Head of caudate nucleus (tissue), 42 donors: ENCODE measurements around the gene PFN4.
A peak's percentile ranks its signal among the peaks of the same experiment; 100 is the strongest.
"Not testable (repeated sequence)": the region's sequence is repeated elsewhere in the genome, so short reads cannot be mapped to it uniquely, and the experiment has no call there.

Experiments
- DNase-seq, 42 donors: peaks; one replicate each; pipeline versions ENCODE4 v3.0.0 to v3.0.0-alpha.2; 2020 to 2021; ENCODE audit warnings: mixed read lengths in 7 of 42
- intact Hi-C: fragments of 100-400 bp; cut with DNase I; formaldehyde crosslinking; loops from one replicate; pipeline ENCODE4 v1.15.0; 2022

PFN4 gene

DNA sequence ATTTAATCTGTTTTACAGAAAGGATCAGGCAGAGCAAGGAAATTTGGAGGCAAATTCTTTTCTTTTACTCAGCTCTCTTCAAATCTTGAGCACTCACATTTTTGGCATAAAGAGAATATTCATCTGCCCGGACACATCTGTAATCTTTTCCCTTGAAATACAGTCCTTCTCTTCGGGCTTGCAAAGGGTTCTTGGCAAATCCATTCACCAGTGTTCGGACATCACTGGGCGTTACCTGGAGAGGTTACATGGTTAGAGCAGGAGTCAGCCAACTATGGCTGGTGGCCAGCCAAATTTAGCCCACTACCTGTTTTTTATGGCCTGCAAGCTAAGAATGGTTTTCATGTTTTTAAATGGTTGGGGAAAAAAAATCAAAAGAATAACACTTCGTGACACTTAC lies 2.1 kb downstream of the PFN4 start:
- DNase-seq: no peak
- intact Hi-C loops: loop anchor here (10.0 kb wide), 1 partner anchor 46 kb away; the partner anchor contains the start of gene SF3B6

DNA sequence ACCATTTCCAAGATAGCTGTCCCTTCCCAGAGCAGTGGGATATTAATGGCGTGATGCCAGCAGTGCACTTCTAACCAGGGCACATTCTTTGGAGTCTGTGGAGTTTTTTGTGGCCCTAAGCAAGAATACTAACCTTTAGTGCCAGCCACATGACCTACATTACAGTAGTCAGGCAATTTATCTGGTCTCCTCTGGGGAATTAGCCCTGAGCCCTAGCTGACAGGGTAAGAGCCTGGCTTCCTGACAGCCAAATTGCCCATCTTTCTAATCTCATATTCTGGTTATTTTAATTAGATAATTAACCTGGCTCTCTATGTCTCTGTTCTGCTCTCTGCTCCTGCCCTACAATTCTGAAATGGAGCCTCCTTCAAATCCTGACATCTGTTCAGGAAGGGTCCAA lies 5.2 kb downstream of the PFN4 start:
- intact Hi-C loops: no loop called here
- no peak for DNase-seq

DNA sequence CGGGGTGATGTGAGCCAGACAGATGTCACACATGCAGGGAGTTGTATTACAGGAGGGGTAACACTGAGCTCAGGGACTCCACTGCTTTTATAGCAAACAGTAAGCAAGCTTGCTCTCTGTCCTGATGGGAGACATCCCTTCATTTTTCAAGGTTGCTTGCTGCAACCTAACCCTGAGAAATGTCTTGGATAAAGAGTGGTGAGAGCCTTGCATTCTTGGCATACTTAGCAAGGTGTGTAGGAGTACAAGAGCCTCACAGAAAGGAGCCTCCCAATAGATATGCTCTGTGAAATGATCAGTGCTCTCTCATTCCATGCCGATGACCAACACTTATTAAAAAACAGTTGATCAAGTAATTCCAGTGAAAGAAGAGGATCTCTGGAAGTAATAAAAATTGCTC lies 8.1 kb downstream of the PFN4 start:
- DNase-seq: no peak
- intact Hi-C loops: no loop called here

DNA sequence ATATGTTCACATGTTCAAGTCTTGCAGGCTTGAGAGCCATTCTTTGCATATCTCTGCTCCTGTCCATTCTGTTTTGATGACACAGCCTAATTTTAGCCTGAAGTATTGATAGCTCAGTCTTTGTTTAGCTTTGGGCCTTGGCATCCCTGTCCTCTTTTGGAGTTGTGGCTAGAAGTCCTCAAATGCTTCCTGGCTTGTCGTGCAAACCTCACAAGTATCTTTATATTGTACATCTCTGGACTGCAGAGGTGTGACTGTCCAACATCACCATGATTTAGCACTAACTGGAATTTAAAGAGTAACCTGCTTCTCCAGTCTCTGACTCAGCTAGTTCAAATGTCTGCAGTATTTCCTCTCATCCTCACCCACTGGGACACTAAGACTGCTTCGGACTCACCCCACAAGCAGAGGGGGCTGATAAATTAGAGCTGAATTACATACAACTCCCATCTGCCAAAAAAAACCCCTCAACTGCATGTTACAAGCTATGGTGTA lies 11.7 kb downstream of the PFN4 start:
- no peak for DNase-seq
- intact Hi-C loops: no loop called here

DNA sequence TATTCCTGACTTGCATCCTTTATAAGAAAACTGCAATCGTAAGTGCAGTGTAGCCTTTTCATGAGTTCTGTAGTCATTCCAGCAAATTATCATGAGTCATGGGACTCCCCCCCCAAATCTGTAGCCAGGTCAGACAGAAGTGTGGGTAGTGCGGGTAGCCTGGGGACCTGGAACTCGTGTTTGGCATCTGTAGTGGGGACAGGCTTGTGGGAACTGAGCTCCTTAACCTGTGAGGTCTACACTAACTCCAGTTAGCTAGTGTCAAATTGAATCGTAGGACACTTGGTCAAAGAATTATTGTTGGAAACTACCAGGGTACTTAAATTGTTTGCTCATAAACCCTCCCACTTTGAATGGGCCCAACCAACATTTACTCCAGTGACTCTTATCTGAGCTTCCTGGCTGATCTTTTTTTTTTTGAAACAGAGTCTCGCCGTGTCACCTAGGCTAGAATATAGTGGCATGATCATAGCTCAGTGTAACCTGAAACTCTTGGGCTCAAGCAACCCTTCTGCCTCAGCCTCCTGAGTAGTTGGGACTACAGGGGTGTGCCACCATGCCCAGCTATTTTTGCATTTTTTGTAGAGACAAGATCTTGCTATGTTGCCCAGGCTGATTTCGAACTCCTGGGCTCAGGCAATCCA lies 12.4 kb downstream of the PFN4 start:
- DNase-seq: no peak
- intact Hi-C loops: no loop called here

DNA sequence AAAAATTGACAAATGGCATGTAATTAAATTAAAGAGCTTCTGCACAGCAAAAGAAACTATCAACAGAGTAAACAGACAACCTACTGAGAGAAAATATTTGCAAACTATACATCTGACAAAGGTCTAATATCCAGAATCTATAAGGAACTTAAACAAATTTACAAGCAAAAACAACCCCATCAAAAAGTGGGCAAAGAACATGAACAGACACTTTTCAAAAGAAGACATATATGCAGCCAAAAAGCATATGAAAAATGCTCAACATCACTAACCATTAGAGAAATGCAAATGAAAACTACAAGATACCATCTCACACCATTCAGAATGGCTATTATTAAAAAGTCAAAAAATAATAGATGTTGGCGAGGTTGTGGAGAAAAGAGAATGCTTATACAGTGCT lies 13.7 kb downstream of the PFN4 start:
- intact Hi-C loops, DNase-seq: not testable (repeated sequence)

DNA sequence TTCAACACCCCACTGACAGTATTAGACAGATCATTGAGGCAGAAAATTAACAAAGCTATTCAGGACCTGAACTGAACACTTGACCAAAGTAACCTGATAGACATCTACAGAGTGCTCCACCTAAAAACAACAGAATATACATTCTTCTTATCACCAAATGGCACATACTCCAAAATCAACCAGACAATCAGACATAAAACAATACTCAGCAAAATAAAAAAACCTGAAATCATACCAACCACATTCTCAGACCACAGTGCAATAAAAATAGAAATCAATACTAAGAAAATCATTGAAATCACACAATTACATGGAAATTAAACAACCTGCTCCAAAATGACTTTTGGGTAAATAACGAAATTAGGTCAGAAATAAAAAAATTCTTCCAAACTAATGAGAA lies 15.8 kb downstream of the PFN4 start:
- intact Hi-C loops: no loop called here
- DNase-seq: no peak

DNA sequence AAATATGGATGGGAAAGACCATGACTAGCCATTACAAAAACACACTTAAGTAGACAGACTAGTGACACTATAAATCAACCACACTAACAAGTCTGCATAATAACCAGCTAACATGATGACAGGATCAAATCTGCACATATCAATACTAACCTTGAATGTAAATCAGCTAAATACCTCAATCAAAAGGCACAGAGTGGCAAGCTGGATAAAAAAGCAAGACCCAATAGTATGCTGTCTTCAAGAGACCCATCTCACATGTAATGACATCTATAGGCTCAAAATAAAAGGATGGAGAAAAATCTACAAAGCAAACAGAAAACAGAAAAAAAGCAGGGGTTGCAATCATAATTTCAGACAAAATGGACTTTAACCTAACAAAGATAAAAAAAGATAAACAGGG lies 16.3 kb downstream of the PFN4 start:
- intact Hi-C loops: no loop called here
- no peak for DNase-seq

DNA sequence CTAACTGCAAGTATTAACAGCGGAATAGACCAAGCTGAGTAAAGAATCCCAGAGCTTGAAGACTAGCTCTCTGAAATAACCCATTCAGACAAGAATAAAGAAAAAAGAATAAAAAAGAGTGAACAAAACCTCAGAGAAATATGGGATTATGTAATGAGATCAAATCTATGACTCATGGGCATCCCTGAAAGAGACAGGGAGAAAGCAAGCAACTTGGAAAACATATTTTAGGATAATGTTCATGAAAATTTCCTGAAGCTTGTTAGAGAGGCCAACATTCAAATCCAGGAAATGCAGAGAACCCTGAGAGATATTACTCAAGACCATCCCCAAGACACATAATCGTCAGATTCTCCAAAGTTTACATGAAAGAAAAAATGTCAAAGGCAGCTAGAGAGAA lies 17.3 kb downstream of the PFN4 start:
- intact Hi-C loops: no loop called here

DNA sequence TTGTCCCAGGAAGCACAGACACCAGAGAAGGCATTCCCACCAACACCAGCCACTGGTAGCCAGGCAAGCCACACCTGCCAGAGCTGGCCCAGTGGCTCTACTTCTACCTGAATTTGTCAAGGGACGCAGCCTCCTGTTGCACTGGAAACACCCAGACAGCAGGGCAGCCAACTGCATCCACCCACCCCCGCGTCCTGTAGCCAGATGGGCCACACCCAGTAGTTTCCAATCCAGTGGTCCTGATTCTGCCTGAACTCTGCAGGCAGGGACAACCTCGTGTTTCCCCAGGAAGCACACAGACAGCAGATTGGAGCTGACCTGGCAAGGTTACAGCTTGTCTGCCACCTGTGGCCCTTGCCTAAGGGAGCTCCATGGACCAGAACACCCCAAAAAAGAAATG lies 18.2 kb downstream of the PFN4 start:
- intact Hi-C loops: no loop called here
- no peak for DNase-seq

More for the DNA sequence above, 17.3 kb downstream of the PFN4 start:
- no peak for DNase-seq

DNA sequence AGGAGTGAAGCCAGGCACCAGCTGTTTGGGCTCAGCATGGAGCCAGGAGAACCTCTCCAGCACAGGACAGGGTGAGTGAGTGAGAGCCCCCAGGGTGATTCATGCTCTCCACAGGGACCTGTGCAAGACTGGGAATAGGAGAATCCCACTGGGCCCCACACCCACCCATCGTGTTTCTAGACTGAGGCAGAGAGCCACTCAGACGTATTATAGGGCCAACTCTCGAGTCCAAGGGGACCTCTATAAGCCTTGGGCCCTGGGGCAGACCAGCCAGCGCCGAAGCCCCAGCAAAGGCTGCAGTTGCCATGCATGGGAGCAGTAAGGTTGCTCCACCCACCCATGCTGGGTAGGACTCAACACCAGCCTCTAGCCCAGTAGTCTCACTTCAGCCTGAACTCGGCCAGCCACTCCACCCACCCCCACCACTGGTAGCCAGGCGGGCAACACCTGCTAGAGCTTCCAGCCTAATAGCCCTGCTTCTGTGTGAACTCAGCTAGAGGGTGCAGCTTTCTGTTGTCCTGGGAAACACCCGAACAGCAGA lies 19.0 kb downstream of the PFN4 start:
- intact Hi-C loops: no loop called here
- no peak for DNase-seq

DNA sequence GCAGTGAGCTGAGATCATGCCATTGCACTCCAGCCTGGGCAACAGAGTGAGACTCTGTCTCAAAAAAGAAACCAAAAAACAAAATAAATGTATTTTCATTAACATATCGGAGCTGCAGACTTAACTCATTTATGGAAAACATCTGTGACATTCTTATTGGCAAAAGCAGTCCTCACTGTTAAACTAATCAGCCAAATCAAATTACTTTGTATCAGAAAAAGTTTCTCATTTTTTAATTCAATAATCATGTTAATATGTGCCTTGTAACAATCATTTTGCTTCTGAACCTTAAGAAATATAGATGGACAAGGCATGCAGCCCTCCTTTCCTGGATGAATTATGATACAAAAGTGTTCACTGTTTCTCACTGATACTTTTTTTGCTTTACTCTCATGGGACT lies 20.5 kb downstream of the PFN4 start:
- no peak for DNase-seq
- intact Hi-C loops: no loop called here

DNA sequence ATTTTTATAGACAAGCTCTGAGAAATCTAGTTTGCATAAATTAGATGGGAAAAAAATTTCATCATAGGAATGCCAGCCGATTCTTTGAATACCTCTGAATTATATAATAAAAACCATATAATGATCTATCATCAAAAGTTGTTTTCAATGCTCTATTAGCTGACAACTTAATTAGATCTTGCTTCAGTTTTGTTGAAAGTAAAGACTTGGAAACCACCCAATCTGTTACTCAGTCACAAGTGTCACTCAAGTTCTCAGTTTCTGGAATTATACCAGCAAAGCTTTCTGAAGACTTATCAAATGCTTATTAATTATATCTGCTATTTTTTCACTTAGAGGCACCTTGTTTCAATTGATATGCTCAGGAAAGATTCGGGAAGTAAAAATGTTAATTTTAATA lies 21.1 kb downstream of the PFN4 start:
- DNase-seq: no peak
- intact Hi-C loops: no loop called here

DNA sequence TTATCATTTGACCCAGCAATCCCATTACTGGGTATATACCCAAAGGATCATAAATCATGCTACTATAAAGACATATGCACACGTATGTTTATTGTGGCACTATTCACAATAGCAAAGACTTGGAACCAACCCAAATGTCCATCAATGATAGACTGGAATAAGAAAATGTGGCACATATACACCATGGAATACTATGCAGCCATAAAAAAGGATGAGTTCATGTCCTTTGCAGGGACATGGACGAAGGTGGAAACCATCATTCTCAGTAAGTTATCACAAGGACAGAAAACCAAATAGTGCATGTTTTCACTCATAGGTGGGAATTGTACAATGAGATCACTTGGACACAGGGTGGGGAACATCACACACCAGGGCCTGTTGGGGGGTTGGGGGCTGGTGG lies 22.4 kb downstream of the PFN4 start:
- intact Hi-C loops, DNase-seq: not testable (repeated sequence)

DNA sequence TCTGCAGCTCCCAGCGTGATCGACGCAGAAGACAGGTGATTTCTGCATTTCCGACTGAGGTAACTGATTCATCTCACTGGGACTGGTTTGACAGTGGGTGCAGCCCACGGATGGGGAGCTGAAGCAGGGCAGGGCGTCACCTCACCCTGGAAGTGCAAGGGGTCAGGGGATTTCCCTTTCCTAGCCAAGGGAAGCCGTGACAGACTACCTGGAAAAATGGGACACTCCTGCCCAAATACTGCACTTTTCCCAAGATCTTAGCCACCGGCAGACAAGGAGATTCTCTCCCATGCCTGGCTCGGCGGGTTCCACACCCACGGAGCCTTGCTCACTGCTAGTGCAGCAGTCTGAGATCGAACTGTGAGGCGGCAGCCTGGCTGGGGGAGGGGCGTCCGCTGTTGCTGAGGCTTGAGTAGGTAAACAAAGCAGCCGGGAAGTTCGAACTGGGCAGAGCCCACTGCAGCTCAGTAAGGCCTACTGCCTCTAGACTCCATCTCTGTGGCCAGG lies 27.9 kb downstream of the PFN4 start:
- intact Hi-C loops: not testable (repeated sequence)
- peak in 35 of 42 donors; percentile 7 to 76 (median 44) for DNase-seq

DNA sequence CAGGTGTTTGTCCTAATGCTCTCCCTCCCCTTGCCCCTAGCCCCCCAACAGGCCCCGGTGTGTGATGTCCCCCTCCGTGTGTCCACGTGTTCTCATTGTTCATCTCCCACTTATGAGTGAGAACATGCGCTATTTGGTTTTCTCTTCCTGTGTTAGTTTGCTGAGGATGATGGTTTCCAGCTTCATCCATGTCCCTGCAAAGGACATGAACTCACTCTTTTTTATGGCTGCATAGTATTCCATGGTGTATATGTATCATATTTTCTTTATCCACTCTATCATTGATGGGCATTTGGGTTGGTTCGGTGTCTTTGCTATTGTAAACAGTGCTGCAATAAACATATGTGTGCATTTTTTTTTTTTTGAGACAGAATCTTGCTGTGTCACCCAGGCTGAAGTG lies 29.9 kb downstream of the PFN4 start:
- intact Hi-C loops, DNase-seq: not testable (repeated sequence)

DNA sequence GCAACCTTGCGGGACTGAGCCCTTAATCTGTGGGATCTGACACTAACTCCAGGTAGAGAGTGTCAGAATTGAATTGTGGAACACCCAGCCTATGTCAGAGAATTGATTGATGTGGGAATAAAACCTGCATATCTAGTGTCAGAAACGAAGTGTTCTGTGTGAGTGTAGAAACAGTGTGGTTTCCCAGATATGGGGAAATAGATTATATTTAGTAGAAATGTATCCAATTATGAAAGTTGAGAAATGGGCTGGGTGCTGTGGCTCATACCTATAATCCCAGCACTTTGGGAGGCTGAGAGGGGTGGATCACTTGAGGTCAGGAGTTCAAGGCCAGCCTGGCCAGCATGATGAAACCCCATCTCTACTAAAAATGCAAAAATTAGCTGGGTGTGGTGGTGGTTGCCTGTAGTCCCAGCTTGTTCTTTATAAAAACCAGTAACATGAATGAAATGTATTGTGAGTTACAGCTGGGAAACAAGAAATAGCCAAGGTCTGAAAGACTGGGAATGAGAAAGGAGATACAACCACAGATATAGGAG lies 34.2 kb downstream of the PFN4 start:
- no peak for DNase-seq
- intact Hi-C loops: loop anchor here (10.0 kb wide), 1 partner anchor 264 kb away; no protein-coding TSS in a partner anchor

DNA sequence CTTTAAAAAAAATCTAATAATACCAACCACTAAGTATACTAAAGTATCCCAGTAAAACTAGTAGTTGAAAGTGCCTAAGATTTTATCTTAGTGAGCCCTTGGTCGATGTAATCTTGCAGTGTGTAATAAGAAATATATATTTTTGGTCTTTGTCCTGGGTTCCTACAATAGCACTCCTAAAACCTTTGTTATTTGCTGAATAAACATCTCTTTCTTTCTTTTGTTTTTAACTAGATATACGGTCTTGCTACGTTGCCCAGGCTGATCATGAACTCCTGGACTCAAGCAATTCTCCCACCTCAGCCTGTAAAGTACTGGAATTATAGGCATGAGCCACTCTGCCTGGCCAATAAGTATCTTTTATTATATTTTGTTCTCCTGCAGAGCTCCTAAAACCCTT lies 36.1 kb downstream of the PFN4 start:
- no peak for DNase-seq
- intact Hi-C loops: loop anchor here (10.0 kb wide), 1 partner anchor 262 kb away; no protein-coding TSS in a partner anchor

DNA sequence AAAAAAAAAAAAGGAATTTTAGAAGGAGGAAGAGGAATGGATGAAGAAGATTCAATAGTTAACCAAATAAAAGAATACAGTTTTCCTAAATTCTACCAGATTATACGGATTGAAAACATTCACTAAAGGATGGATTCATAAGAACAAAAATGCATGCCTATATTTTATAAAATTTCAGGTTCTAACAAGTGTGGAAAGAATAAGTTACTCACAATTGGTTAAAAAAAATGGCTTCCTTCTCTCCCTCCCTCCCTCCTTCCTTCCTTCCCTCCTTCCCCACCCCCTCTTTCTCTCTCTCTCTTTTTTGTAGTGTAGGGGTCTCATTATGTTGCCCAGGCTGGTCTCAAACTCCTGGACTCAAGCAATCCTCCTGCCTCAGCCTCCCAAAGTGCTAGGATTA lies 36.9 kb downstream of the PFN4 start:
- intact Hi-C loops: loop anchor here (10.0 kb wide), 1 partner anchor 261 kb away; no protein-coding TSS in a partner anchor
- no peak for DNase-seq

DNA sequence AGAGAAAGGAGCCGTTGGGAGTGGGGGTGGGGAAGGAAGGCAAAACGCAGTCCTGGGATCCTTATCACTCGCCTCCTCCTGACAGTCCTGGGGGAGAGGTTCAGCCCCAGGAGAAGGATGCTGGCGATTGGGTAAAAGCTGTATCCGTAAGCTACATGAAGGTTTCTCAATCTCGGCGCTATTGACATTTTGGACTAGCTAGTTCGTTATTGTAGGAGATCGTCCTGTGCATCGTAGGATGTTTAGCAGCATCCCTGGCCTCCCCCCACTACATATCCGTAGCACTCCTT lies 38.0 kb downstream of the PFN4 start:
- intact Hi-C loops: loop anchor here (10.0 kb wide), 1 partner anchor 260 kb away; no protein-coding TSS in a partner anchor
- DNase-seq: peak in 3 of 42 donors; percentile 47 to 63 (median 59)
